HG02623 (cell line): ENCODE data around the gene SLC30A10.
"Not testable (repeated sequence)": the region's sequence is repeated elsewhere in the genome, so short reads cannot be mapped to it uniquely, and the experiment has no call there.

Experiments
- ATAC-seq: cut with Tn5 transposase; IDR thresholded peaks from one replicate; pipeline ENCODE4 v1.9.1; 2021; ENCODE audit warnings: moderate library complexity; ENCODE audit not compliant: unreplicated experiment

The SLC30A10 gene

GRCh38 chr1:219928791-219929118 is 398 bp upstream of the SLC30A10 start:
- ATAC-seq, result no peak

DNA sequence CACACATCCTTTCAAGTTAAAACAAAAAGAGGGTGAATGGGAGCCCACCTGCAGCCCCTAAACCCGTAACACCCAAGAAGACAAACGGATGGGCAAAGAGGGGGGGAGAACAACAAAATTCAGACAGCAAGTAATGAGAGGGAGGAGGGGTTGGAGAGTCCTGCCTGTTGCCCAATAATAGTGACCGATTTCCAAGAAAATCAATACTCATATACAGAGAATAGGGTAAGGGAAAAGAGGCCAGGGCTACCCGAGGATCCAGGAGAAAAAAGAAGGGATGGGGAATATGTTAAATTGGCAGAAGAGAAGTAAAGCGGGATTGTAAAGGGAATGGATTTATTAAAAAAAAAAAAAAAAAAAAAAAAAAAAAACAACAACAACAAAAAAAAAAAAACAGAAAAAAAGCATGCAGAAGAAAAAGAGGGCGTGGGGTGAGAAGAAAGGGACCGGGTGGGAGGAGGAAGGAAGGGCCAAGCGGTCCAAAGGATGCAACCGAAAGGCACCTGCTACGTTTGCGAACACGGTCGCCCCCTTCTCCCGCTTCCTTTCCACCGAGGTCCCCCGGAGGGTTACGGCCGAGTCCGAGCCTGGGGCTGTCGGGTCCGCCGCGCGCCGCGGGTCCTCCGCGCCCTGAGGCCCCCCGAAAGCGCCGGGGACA is 930 bp downstream of the SLC30A10 start:
- ATAC-seq, result no peak

DNA sequence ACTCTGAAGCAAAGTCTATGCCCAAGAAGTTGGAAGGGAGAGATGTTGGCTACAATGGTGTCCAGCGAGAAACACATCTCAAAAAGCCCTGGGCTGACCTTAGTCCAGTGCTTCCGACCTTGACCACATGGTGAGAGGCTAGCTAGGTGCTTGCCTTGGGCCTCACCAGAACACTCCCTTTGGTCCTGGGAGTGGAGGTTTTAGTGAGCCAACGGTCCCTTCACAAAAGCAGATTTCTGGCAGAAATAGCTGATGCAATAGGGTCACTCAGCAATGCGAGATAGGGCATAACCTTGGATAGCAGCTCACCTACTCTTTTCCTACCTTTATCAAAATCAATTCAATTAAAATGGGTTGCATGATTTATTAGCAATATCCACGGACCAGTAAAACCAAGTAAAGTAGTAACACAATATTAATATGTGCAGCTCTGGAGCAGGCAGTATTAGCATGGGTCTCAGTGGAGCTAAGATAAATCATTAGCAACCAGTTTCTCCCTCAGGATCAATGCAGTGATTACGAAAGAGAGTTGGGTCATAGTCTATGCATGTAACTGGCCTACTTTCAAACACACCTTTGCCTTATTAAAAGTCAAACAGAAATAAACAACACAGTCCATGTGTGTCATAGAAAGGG is 1.9 kb downstream of the SLC30A10 start:
- ATAC-seq, result no peak

DNA sequence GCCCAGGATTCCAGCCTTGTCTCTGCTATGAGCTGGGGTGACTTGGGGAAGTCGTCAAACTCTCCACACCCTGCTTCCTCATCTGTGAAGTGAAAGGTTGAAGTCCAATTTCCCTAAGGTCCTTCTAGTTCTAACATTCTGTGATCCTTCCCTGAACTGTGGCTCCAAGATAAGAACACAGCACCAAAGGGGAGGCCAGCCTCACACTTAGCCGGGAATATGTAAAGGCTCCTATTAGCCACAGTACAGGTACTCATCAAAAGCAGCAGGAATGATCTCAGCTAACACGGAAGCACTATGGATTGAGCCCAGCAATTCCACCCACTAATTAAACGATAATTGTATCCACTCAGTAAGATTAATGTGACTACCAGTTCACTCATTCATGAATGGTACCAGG is 4.0 kb downstream of the SLC30A10 start:
- no peak for ATAC-seq

- ATAC-seq, result no peak
Observed at GRCh38 chr1:219917851-219918466, 10.4 kb downstream of the SLC30A10 start.

DNA sequence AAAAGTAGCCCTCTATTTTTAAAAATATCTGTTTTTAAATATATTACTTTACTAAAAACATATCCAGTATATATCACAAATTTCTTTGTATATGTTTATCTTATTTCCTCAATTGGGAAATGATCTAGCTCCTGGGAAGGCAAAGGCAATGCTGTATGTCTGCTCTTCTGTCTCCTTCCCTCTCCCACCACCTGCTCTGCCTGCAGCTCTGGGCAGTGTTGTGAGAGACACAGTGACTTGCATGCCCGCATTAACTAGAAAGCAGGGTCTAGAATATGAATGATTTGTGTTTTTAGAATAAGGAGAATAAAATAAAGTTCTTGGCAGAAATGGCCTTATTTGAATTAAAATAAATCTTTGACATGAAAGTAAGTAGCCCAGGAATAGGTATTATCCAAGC is 11.1 kb downstream of the SLC30A10 start:
- ATAC-seq, result no peak

DNA sequence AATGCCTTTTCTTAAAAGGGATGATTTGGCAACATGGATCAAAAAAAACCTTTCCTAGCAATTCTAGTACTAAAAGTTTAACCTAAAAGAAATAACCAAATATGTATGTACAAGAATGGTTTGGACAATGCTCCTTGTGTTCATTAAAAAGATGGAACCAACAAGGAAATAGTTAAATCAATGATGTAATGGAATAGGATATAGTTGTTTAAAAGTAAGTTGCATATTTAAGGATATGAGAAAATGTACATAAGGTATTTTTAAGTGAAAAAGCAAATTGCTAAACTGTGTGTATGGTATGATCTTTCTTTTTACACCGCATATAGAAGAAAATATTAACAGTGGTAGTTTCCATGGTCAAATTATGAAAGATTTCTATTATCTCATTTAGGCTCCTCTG is 12.1 kb downstream of the SLC30A10 start:
- no peak for ATAC-seq

DNA sequence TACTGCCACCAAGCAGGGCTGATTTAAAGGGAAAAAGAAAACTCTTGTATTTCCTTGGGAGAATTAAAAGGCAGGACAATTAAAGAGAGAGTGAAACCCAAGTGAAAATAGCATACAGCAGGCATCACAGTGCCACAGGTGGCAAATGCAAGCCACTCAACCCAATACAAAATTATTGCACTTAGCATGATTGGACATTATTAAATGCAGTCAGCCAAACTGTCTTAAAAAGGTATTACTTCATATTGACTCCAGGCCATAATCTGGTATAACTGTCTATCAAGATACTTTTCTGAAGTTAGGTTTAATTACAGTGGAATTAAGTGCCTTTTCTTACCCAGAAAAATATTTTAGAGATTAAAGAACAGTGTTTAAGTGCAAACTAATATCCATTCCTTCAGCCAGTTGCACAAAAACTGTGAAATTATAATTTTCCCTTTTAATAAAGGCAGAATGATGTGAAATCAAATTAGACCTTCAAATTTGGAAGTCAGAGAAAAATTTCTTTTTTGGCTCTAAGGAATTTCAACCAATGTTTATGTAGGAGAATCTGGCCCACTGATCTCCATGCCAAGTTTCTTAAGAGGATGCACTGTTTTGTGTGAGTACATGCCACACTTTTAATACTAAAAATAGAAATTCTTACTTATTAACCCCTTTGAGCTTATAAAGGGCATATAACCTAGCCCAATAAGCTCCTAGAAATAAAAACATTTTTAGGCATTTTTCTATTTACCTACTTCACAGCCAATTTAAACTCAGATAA is 15.2 kb downstream of the SLC30A10 start:
- no peak for ATAC-seq

- no peak for ATAC-seq
Observed at GRCh38 chr1:219910716-219911115, 17.6 kb downstream of the SLC30A10 start.

GRCh38 chr1:219909476-219909875 is 18.9 kb downstream of the SLC30A10 start:
- no peak for ATAC-seq

GRCh38 chr1:219908170-219908569 is 20.2 kb downstream of the SLC30A10 start:
- ATAC-seq, result no peak

GRCh38 chr1:219907772-219908070 is 20.6 kb downstream of the SLC30A10 start:
- ATAC-seq, result no peak

DNA sequence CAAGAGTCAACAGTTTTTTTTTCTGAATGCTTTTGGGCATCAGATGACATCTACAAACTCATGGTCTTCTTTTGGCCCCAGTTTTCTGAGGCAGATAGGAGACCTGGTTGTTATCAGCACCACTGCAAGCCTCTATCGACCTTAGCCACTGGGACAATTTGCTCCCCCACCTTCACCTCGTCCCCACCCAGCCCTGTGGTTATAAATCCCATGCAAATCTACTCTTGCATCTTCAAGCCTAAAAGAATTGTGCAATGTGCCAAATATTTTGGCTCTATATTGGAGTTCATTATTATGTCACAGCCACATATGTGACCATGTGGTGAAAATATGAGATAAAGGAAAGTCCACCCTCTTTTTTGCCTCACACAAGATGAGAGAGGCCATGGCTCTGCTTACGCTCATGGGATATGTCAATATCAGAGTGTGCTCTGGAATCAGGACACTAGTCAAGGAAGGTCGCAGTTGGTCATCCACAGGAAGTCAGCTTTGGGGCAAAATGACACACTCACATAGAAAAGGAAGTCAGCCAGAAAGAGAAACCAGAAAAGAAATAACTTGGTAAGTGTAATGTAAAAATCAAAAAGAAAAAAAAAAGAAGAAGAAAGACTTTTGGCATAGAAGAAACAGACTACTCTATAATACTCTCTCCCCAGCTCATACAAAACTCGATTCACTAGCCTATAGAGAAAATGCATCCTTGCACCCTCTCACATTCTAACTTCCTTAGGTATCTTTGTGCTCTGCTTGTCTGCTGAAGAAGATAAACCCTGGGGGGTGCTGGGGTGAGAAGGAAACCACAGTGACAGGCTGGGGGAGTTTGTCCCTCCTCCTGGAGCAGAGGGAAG is 21.2 kb downstream of the SLC30A10 start:
- no peak for ATAC-seq

GRCh38 chr1:219906565-219906923 is 21.8 kb downstream of the SLC30A10 start:
- ATAC-seq, result not testable (repeated sequence)

GRCh38 chr1:219905524-219905923 is 22.8 kb downstream of the SLC30A10 start:
- no peak for ATAC-seq

- ATAC-seq, result no peak
Observed at GRCh38 chr1:219904934-219905333, 23.4 kb downstream of the SLC30A10 start.

GRCh38 chr1:219903353-219903871 is 24.9 kb downstream of the SLC30A10 start:
- no peak for ATAC-seq

DNA sequence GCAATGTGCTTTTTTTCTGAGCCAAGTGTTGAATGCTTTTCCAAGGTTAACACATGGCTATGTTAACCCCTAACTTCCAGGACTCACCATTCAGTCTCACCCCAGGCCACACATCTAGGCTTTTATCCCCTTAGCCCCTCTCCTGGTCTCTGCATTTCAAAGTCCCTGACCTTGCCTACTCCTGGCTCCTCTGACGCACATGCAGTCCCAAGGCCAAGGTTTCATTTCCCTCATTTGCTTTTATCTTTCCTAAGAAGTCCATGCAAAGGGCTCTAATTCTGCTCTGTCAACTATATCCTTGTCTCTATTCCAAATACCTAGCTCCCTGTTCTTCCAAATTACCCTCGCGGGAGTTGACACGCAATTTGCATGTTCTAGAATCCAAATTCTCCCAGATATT is 25.4 kb downstream of the SLC30A10 start:
- ATAC-seq, result no peak

DNA sequence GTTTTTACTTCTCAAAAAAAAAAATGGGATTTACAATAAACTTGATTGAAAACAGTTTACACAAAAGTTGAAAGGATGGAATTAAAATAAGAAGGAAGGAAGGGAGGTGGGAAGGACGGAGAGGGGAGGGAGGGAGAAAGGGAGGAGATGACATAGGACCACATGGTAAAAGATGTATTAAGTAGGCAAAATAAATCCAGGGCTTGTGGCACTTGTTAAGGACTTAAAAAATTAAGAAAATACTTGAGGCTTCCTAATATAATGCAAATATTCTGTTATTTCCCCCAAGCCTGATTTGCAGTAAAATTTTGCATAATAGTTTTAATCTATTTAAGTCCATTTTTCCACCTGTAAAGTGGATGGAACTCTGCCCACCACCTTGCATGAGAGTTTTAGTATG is 27.5 kb downstream of the SLC30A10 start:
- ATAC-seq, result no peak

DNA sequence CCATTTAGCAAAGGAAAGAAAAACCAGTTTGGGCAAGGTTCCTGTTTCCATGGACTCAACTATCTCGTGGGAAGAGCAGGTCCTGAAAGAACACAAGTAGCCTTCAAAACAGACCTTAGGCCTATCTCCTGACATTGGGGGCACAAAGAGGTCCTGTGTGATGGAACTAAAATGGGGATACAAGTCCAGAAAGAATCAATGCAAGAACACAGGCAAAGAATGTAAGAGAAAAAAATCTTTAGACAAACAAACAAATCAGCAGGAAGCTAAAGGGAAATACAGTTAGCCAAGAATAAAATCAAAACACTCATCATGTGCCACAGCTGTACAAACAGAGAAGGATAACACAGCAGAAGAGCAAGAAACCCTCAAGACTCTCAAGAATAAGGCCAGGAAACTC is 28.2 kb downstream of the SLC30A10 start:
- no peak for ATAC-seq

DNA sequence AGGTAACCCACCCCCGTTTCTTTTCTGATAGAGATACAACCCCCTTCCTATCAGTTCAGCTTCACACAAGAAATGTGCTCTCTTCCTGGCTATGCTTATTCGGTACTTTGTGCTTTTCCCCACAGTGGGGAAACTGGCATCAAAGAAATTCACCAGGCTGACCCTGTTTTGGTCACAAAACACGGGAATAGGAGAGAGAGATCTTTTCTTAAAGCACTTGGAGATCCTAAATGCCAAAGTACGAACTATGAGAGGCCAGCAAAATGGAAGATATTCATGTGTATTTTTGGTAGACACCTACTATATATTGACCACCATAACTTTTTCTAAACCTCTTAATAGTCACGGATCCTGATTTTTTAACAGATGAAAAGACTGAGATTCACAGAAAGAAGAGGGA is 30.0 kb downstream of the SLC30A10 start:
- no peak for ATAC-seq
